OCI-LY7 (cell line): ENCODE data around the gene FAM171A2. TPM values are rescaled to one million over a fixed set of nuclear protein-coding genes. Genes with fewer than 3 reads are reported as not detected.

Source experiments
- BruUV-seq: library from RNA; stranded (reverse); fragments of 400-500 nt; replicated peaks from 2 replicates; lab custom pipeline; 2021; lab: Mats Ljungman, UMichigan
- CTCF ChIA-PET: fragments of 300-600 bp; sonication (Branson Sonifier 250); formaldehyde crosslinking; loops from one replicate; lab custom pipeline; 2022; ENCODE audit warnings: antibody characterized with exemption; ENCODE audit not compliant: unreplicated experiment; lab: Charles Lee
- POLR2A ChIA-PET: fragments of 300-600 bp; sonication (Branson Sonifier 250); formaldehyde crosslinking; loops from one replicate; lab custom pipeline; 2022; ENCODE audit warnings: antibody characterized with exemption; lab: Charles Lee
- DNase-seq: peaks from one replicate; pipeline ENCODE4 v3.0.0-alpha.2; 2015; ENCODE audit warnings: low spot score
- H2AFZ ChIP-seq: fragments of 200-600 bp; sonication (generic), shearing (Covaris generic); 2 replicates; pipeline ENCODE4 v1.6.1; 2014; ENCODE audit warnings: mild to moderate bottlenecking, antibody characterized with exemption, low read length, moderate library complexity
- H3K27ac ChIP-seq: fragments of 200-600 bp; sonication (generic); 2 replicates; pipeline ENCODE4 v1.5.1; 2014; ENCODE audit warnings: mixed run types, low read depth, mild to moderate bottlenecking, moderate library complexity, low read length, inconsistent platforms; ENCODE audit not compliant: poor library complexity, severe bottlenecking
- H3K36me3 ChIP-seq: fragments of 200-600 bp; sonication (generic); 2 replicates; pipeline ENCODE4 v1.6.1; 2014; ENCODE audit warnings: mild to moderate bottlenecking, antibody characterized with exemption, low read length, moderate library complexity, mixed read lengths; ENCODE audit not compliant: insufficient read depth
- H3K4me1 ChIP-seq: fragments of 200-600 bp; sonication (generic); 2 replicates; pipeline ENCODE4 v1.5.1; 2014; ENCODE audit warnings: mild to moderate bottlenecking, low read length; ENCODE audit not compliant: insufficient read depth, poor library complexity, severe bottlenecking
- H3K4me2 ChIP-seq: fragments of 200-600 bp; sonication (generic); 2 replicates; pipeline ENCODE4 v1.6.1; 2014; ENCODE audit warnings: mild to moderate bottlenecking, low read length
- H3K4me3 ChIP-seq: fragments of 200-600 bp; sonication (generic); 2 replicates; pipeline ENCODE4 v1.5.1; 2014; ENCODE audit warnings: mild to moderate bottlenecking, low read depth, low read length; ENCODE audit not compliant: poor library complexity, severe bottlenecking
- H3K79me2 ChIP-seq: fragments of 200-600 bp; sonication (generic); 2 replicates; pipeline ENCODE4 v1.6.1; 2016; ENCODE audit warnings: low read depth, mild to moderate bottlenecking, low read length, moderate library complexity, mixed read lengths; ENCODE audit not compliant: insufficient read depth
- H3K9me2 ChIP-seq: fragments of 200-600 bp; sonication (generic); 2 replicates; pipeline ENCODE4 v1.6.1; 2016; ENCODE audit warnings: mild to moderate bottlenecking, low read length, mixed read lengths; ENCODE audit not compliant: insufficient read depth
- H3K9me3 ChIP-seq: fragments of 200-600 bp; sonication (generic); 2 replicates; pipeline ENCODE4 v1.6.1; 2014; ENCODE audit warnings: mild to moderate bottlenecking, mixed run types, low read length, mixed read lengths
- H4K20me1 ChIP-seq: fragments of 200-600 bp; sonication (generic); 2 replicates; pipeline ENCODE4 v1.6.1; 2014; ENCODE audit warnings: mild to moderate bottlenecking, antibody characterized with exemption, low read length, moderate library complexity, mixed read lengths; ENCODE audit not compliant: insufficient read depth
- CTCF ChIP-seq: fragments of 200-600 bp; sonication (generic); conservative IDR thresholded peaks from 2 replicates; pipeline ENCODE4 v1.5.1; 2014; ENCODE audit warnings: mild to moderate bottlenecking, antibody characterized with exemption, low read length, moderate library complexity, mixed read lengths
- EZH2phosphoT487 ChIP-seq: fragments of 200-600 bp; sonication (generic); IDR thresholded peaks from 2 replicates; pipeline ENCODE4 v1.6.1; 2018; ENCODE audit warnings: low read depth, borderline replicate concordance, mild to moderate bottlenecking, mixed run types, antibody characterized with exemption, low read length, moderate library complexity, mixed read lengths
- intact Hi-C: fragments of 100-400 bp; cut with micrococcal nuclease; formaldehyde crosslinking; loops from one replicate; pipeline ENCODE4 v1.10.0; 2022; ENCODE audit not compliant: unreplicated experiment
- total RNA-seq, 2 experiments: library from RNA; depleted of rRNA in 1 of 2; stranded (reverse); fragments of >200 nt in 1 of 2; shearing (Covaris generic) in 1 of 2; gene quantifications; 2 replicates each; pipeline ENCODE4 v1.2.3, GENCODE V29; 2014 to 2022

The FAM171A2 gene
- total RNA-seq, 2 experiments from 2014 or later = 3.4 to 4.6 TPM

GRCh38 chr17:44408786-44409185 lies 45.1 kb upstream of the FAM171A2 start:
- Histone ChIP-seq H3K4me3 (no peak overlapping the region), H4K20me1 (no peaks in the 10 kb centered on the region), H3K79me2 (no peaks in the 10 kb centered on the region), H3K27ac (no peak overlapping the region), H3K4me2 (no peak overlapping the region), H3K36me3 (peaks cover 38% of the 10 kb centered on the region), H3K4me1 (no peaks in the 10 kb centered on the region), H2AFZ (no peak overlapping the region), H3K9me3 (no peaks in the 10 kb centered on the region), H3K9me2 (no peaks in the 10 kb centered on the region)
- DNase-seq = no peak
- CTCF ChIA-PET = no interaction called here
- no TSS peak for BruUV-seq
- intact Hi-C loops = no loop called here
- TF ChIP-seq EZH2phosphoT487 (no peak), CTCF (no peak)
- POLR2A ChIA-PET = no interaction called here

GRCh38 chr17:44402564-44403172 lies 39.0 kb upstream of the FAM171A2 start:
- H3K4me2 ChIP-seq = no peak overlapping the region
- no peak overlapping the region for H3K27ac ChIP-seq
- no peak for DNase-seq
- intact Hi-C loops = no loop called here
- H2AFZ ChIP-seq = no peak overlapping the region
- ChIA-PET POLR2A (no interaction called here), CTCF (no interaction called here)
- no peaks in the 10 kb centered on the region for H3K9me2 ChIP-seq
- peaks cover 78% of the 10 kb centered on the region for H3K36me3 ChIP-seq
- H3K4me3 ChIP-seq = no peak overlapping the region
- H3K9me3 ChIP-seq = no peaks in the 10 kb centered on the region
- BruUV-seq = no TSS peak
- no peaks in the 10 kb centered on the region for H4K20me1 ChIP-seq
- no peaks in the 10 kb centered on the region for H3K79me2 ChIP-seq
- TF ChIP-seq EZH2phosphoT487 (no peak), CTCF (no peak)
- H3K4me1 ChIP-seq = peaks cover 5% of the 10 kb centered on the region

GRCh38 chr17:44400226-44400847 lies 36.7 kb upstream of the FAM171A2 start:
- Histone ChIP-seq H3K4me1 (peaks cover 5% of the 10 kb centered on the region), H3K4me3 (no peak overlapping the region), H4K20me1 (no peaks in the 10 kb centered on the region), H3K9me2 (no peaks in the 10 kb centered on the region), H3K79me2 (no peaks in the 10 kb centered on the region), H3K36me3 (peaks cover 72% of the 10 kb centered on the region), H2AFZ (no peak overlapping the region), H3K27ac (no peak overlapping the region), H3K9me3 (no peaks in the 10 kb centered on the region), H3K4me2 (no peak overlapping the region)
- no TSS peak for BruUV-seq
- POLR2A ChIA-PET = interaction anchor here (0.6 kb wide), 1 partner anchor 20 kb away, joined by 3 read pairs; no protein-coding TSS in a partner anchor
- CTCF ChIA-PET = interaction anchor here (0.6 kb wide), 1 partner anchor 154 kb away, joined by 3 read pairs; no protein-coding TSS in a partner anchor
- peak; percentile 23 for DNase-seq
- intact Hi-C loops = loop anchor here (1.0 kb wide), 1 partner anchor 123 kb away; no protein-coding TSS in a partner anchor
- TF ChIP-seq EZH2phosphoT487 = no peak
- TF ChIP-seq CTCF = peak; percentile 81
